ENCODE data around the gene DCUN1D4.
"Not testable (repeated sequence)": the region's sequence is repeated elsewhere in the genome, so short reads cannot be mapped to it uniquely, and the experiment has no call there.

The DCUN1D4 gene

DNA sequence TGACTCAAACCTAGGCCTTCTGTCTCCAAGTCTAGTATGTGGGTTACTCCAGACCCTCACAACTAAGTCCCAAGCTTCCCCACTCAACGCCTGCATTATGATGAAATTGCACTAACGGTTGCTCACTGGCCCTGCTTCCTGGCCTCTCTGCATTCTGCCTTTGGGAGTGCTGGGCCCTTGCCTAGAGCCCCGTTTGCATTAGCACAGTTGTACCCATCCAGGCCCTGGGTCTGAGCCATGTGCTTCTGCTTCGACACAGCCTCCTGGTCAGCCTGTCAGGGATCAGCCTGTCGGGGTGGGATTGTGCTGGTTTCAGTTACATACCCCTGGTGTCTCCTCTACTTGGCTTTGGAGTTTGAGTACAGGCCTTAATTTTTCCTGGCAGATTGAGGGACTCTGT, 58.4 kb downstream of the DCUN1D4 start:
- peaks cover 4% of the 10 kb centered on the region for H3K4me1 ChIP-seq (ENCODE audit: insufficient read depth, low read length)
- H3K27me3 ChIP-seq (ENCODE audit: control insufficient read depth in 1 of 2, insufficient read depth in 2 of 2, low read length in 2 of 2), result no peaks in the 10 kb centered on the region
- H3K9me3 ChIP-seq (ENCODE audit: low read length), result no peaks in the 10 kb centered on the region
- H3K4me3 ChIP-seq (ENCODE audit: low read depth in 1 of 2, low read length in 2 of 2), result no peak overlapping the region
- no peak overlapping the region for H3K9ac ChIP-seq (ENCODE audit: low read length)
- no peak overlapping the region for H3K27ac ChIP-seq (ENCODE audit: low read depth, low read length)
- peaks cover 19% of the 10 kb centered on the region for H3K36me3 ChIP-seq (ENCODE audit: insufficient read depth, low read length)

GRCh38 chr4:51906167-51906958, 63.4 kb downstream of the DCUN1D4 start:
- Histone ChIP-seq H3K4me3 (ENCODE audit: low read depth in 1 of 2, low read length in 2 of 2) (no peak overlapping the region), H3K9ac (ENCODE audit: low read length) (no peak overlapping the region), H3K36me3 (ENCODE audit: insufficient read depth, low read length) (peaks cover 23% of the 10 kb centered on the region), H3K9me3 (ENCODE audit: low read length) (no peaks in the 10 kb centered on the region), H3K4me1 (ENCODE audit: insufficient read depth, low read length) (peaks cover 15% of the 10 kb centered on the region), H3K27me3 (ENCODE audit: control insufficient read depth in 1 of 2, insufficient read depth in 2 of 2, low read length in 2 of 2) (no peaks in the 10 kb centered on the region), H3K27ac (ENCODE audit: low read depth, low read length) (no peak overlapping the region)

DNA sequence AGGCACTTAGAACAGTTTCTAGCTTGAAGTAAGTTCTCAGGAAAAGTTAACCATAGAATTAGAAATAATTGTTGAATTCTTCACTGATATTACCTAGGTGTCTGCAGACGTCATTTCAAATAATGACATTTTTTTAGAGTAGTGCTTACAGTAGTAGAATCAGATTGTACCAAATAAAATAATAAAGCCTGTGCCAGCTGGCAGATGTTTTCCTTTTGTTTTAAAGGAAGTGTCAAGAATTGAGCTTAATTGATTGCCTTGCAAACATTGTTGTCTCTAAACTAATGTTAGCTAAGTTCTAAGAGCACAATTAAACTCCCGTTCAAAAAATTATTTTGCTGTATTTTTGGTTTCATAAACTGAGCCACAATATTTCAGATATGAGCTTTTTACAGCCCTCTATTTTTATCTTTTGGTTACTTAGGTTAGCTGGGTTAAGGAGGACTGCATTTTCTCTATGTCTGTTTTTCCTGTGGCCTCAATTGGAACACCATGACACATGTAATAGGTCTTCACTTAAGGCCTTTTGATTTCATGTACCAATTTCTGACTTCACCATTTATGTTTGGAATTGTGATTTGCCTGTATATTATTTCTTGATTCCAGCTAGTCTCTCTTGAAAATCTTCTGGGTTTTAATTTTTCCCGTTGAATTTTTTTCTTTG, 64.2 kb downstream of the DCUN1D4 start:
- Histone ChIP-seq H3K4me1 (ENCODE audit: insufficient read depth, low read length) (peaks cover 15% of the 10 kb centered on the region), H3K36me3 (ENCODE audit: insufficient read depth, low read length) (peaks cover 22% of the 10 kb centered on the region), H3K27ac (ENCODE audit: low read depth, low read length) (no peak overlapping the region), H3K9ac (ENCODE audit: low read length) (no peak overlapping the region), H3K4me3 (ENCODE audit: low read depth in 1 of 2, low read length in 2 of 2) (no peak overlapping the region), H3K9me3 (ENCODE audit: low read length) (no peaks in the 10 kb centered on the region), H3K27me3 (ENCODE audit: control insufficient read depth in 1 of 2, insufficient read depth in 2 of 2, low read length in 2 of 2) (no peaks in the 10 kb centered on the region)

DNA sequence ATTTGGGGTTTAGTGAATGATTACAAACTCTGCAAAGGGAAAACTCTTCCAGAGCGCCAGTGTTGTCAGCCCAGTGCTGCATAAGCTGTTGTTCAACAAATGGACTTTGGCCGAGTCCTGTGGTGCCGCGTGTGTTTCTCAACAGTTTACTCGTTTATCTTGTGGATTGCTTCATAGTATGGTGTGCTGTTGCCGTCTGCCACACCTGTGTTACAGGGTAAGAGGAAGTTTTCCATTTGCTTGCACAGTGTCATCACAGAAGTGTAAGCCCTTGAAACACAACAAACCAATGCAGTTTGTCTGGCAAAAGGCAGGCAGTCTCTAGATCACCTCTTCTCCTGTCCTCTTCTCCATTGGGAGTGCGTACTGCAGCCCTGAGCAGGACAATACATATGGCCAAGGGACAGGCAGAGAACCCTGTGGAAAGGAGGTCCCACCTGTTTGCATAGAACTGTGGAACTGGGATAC, 66.3 kb downstream of the DCUN1D4 start:
- Histone ChIP-seq H3K27ac (ENCODE audit: low read depth, low read length) (no peak overlapping the region), H3K4me3 (ENCODE audit: low read depth in 1 of 2, low read length in 2 of 2) (no peak overlapping the region), H3K9ac (ENCODE audit: low read length) (no peak overlapping the region), H3K36me3 (ENCODE audit: insufficient read depth, low read length) (peaks cover 29% of the 10 kb centered on the region), H3K9me3 (ENCODE audit: low read length) (no peaks in the 10 kb centered on the region), H3K4me1 (ENCODE audit: insufficient read depth, low read length) (peaks cover 15% of the 10 kb centered on the region), H3K27me3 (ENCODE audit: control insufficient read depth in 1 of 2, insufficient read depth in 2 of 2, low read length in 2 of 2) (no peaks in the 10 kb centered on the region)

DNA sequence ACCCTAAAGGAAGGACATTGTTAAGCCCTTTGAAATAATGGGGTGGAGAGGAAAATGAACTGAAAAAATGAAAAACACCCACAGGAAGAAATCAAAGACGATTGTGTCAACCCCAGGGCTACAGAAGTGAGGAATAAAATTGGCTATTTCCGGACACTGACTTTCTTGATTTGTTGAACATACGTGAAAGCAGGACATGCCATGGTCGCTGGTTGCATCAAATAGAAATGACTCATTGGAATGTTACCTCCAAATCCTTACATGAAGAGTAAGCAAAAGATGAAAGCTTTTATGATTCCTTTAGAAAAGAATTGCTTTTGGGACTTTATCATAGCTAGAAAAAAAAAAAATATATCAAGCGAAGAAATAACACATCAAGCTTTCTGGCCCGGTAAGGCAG, 75.3 kb downstream of the DCUN1D4 start:
- Histone ChIP-seq H3K27me3 (ENCODE audit: control insufficient read depth in 1 of 2, insufficient read depth in 2 of 2, low read length in 2 of 2) (no peaks in the 10 kb centered on the region), H3K27ac (ENCODE audit: low read depth, low read length) (no peak overlapping the region), H3K4me1 (ENCODE audit: insufficient read depth, low read length) (no peaks in the 10 kb centered on the region), H3K9me3 (ENCODE audit: low read length) (no peaks in the 10 kb centered on the region), H3K4me3 (ENCODE audit: low read depth in 1 of 2, low read length in 2 of 2) (no peak overlapping the region), H3K36me3 (ENCODE audit: insufficient read depth, low read length) (peaks cover 17% of the 10 kb centered on the region), H3K9ac (ENCODE audit: low read length) (no peak overlapping the region)

DNA sequence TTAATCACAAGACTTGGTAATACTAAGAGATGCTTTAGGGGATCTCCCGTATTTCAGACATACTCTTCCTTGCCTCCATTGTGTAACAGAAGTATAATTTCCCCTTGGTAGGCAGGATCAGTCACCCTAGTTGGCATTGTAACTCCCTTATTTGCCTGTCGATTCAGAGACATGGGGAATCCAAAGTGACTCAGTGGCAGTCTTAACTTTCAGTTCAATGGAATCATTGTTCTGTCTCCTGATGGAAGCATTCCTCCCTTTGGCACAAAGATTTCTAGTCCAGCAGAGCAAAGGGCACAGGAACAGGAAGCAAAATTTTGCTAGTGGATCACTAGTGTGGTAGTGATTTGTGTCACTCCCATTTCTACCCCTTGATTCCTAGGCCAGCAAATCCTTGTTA, 80.4 kb downstream of the DCUN1D4 start:
- Histone ChIP-seq H3K9ac (ENCODE audit: low read length) (no peak overlapping the region), H3K4me3 (ENCODE audit: low read depth in 1 of 2, low read length in 2 of 2) (no peak overlapping the region), H3K9me3 (ENCODE audit: low read length) (no peaks in the 10 kb centered on the region), H3K36me3 (ENCODE audit: insufficient read depth, low read length) (no peaks in the 10 kb centered on the region), H3K4me1 (ENCODE audit: insufficient read depth, low read length) (no peaks in the 10 kb centered on the region), H3K27ac (ENCODE audit: low read depth, low read length) (no peak overlapping the region), H3K27me3 (ENCODE audit: control insufficient read depth in 1 of 2, insufficient read depth in 2 of 2, low read length in 2 of 2) (no peaks in the 10 kb centered on the region)

DNA sequence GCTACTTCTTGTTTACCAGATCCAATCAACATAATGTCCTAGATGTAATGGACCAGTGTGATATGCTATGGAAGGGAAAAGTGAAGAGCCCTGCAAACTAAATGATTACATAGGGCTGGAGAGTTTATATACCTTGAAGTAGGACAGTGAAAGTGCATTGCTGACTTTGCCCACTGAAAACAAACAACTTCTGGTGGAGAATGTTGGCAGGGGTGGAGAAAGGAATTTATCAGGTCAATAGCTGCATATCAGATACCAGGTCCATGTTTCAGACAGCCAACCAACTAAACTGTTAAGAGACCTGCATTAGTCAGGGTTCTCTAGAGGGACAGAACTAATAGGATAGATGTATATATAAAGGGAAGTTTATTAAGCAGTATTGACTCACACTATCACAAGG, 82.4 kb downstream of the DCUN1D4 start:
- no peaks in the 10 kb centered on the region for H3K9me3 ChIP-seq (ENCODE audit: low read length)
- no peak overlapping the region for H3K27ac ChIP-seq (ENCODE audit: low read depth, low read length)
- no peaks in the 10 kb centered on the region for H3K4me1 ChIP-seq (ENCODE audit: insufficient read depth, low read length)
- H3K27me3 ChIP-seq (ENCODE audit: control insufficient read depth in 1 of 2, insufficient read depth in 2 of 2, low read length in 2 of 2), result no peaks in the 10 kb centered on the region
- no peaks in the 10 kb centered on the region for H3K36me3 ChIP-seq (ENCODE audit: insufficient read depth, low read length)
- H3K9ac ChIP-seq (ENCODE audit: low read length), result no peak overlapping the region
- no peak overlapping the region for H3K4me3 ChIP-seq (ENCODE audit: low read depth in 1 of 2, low read length in 2 of 2)

DNA sequence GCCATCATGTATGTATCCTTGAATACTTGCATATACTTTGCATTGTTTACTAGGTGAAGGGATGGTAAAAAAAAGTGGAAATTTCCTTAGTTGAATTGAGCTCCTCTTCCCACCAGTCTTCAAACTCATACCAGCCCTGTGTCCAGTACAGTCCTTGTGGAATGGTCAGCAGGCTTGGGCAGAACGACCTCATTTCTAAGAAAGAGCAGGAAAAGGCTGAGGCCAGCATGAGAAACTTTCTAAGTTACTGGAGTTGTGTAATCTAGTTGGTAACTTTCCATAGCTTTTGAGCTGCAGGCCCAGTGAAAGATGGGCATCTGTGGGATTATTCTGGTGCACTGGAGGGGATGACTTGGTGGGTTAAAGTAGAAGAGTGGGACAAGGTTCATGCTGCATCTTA, 87.6 kb downstream of the DCUN1D4 start:
- Histone ChIP-seq H3K27me3 (ENCODE audit: control insufficient read depth in 1 of 2, insufficient read depth in 2 of 2, low read length in 2 of 2) (no peaks in the 10 kb centered on the region), H3K27ac (ENCODE audit: low read depth, low read length) (no peak overlapping the region), H3K9ac (ENCODE audit: low read length) (no peak overlapping the region), H3K9me3 (ENCODE audit: low read length) (no peaks in the 10 kb centered on the region), H3K4me3 (ENCODE audit: low read depth in 1 of 2, low read length in 2 of 2) (no peak overlapping the region), H3K36me3 (ENCODE audit: insufficient read depth, low read length) (no peaks in the 10 kb centered on the region), H3K4me1 (ENCODE audit: insufficient read depth, low read length) (no peaks in the 10 kb centered on the region)

GRCh38 chr4:51931461-51931860, 88.5 kb downstream of the DCUN1D4 start:
- Histone ChIP-seq H3K4me3 (ENCODE audit: low read depth in 1 of 2, low read length in 2 of 2) (no peak overlapping the region), H3K27me3 (ENCODE audit: control insufficient read depth in 1 of 2, insufficient read depth in 2 of 2, low read length in 2 of 2) (no peaks in the 10 kb centered on the region), H3K9ac (ENCODE audit: low read length) (no peak overlapping the region), H3K27ac (ENCODE audit: low read depth, low read length) (no peak overlapping the region), H3K36me3 (ENCODE audit: insufficient read depth, low read length) (no peaks in the 10 kb centered on the region), H3K9me3 (ENCODE audit: low read length) (no peaks in the 10 kb centered on the region), H3K4me1 (ENCODE audit: insufficient read depth, low read length) (no peaks in the 10 kb centered on the region)

GRCh38 chr4:51932261-51932660, 89.3 kb downstream of the DCUN1D4 start:
- H3K27ac ChIP-seq (ENCODE audit: low read depth, low read length), result no peak overlapping the region
- H3K4me1 ChIP-seq (ENCODE audit: insufficient read depth, low read length), result no peaks in the 10 kb centered on the region
- no peak overlapping the region for H3K9ac ChIP-seq (ENCODE audit: low read length)

GRCh38 chr4:51932684-51933083, 89.7 kb downstream of the DCUN1D4 start:
- Histone ChIP-seq H3K27me3 (ENCODE audit: control insufficient read depth in 1 of 2, insufficient read depth in 2 of 2, low read length in 2 of 2) (no peaks in the 10 kb centered on the region), H3K4me3 (ENCODE audit: low read depth in 1 of 2, low read length in 2 of 2) (no peak overlapping the region), H3K4me1 (ENCODE audit: insufficient read depth, low read length) (no peaks in the 10 kb centered on the region), H3K27ac (ENCODE audit: low read depth, low read length) (no peak overlapping the region), H3K9ac (ENCODE audit: low read length) (no peak overlapping the region), H3K36me3 (ENCODE audit: insufficient read depth, low read length) (no peaks in the 10 kb centered on the region), H3K9me3 (ENCODE audit: low read length) (no peaks in the 10 kb centered on the region)

More at GRCh38 chr4:51932261-51932660, 89.3 kb downstream of the DCUN1D4 start:
- Histone ChIP-seq H3K9me3 (ENCODE audit: low read length) (no peaks in the 10 kb centered on the region), H3K36me3 (ENCODE audit: insufficient read depth, low read length) (no peaks in the 10 kb centered on the region), H3K27me3 (ENCODE audit: control insufficient read depth in 1 of 2, insufficient read depth in 2 of 2, low read length in 2 of 2) (no peaks in the 10 kb centered on the region), H3K4me3 (ENCODE audit: low read depth in 1 of 2, low read length in 2 of 2) (no peak overlapping the region)

DNA sequence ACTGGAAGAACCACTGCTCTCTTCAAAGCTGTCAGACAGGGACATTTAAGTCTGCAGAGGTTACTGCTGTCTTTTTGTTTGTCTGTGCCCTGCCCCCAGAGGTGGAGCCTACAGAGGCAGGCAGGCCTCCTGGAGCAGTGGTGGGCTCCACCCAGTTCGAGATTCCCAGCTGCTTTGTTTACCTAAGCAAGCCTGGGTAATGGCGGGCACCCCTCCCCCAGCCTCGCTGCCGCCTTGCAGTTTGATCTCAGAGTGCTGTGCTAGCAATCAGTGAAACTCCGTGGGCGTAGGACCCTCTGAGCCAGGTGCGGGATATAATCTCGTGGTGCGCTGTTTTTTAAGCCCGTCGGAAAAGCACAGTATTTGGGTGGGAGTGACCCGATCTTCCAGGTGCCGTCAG, 97.5 kb downstream of the DCUN1D4 start:
- H3K9ac ChIP-seq (ENCODE audit: low read length); H3K27me3 ChIP-seq (ENCODE audit: control insufficient read depth in 1 of 2, insufficient read depth in 2 of 2, low read length in 2 of 2); H3K9me3 ChIP-seq (ENCODE audit: low read length); H3K27ac ChIP-seq (ENCODE audit: low read depth, low read length); H3K36me3 ChIP-seq (ENCODE audit: insufficient read depth, low read length); H3K4me3 ChIP-seq (ENCODE audit: low read depth in 1 of 2, low read length in 2 of 2); H3K4me1 ChIP-seq (ENCODE audit: insufficient read depth, low read length): not testable (repeated sequence)
